K562 (cell line): ENCODE measurements around the gene C1orf174.

ENCODE experiments used
- CTCF ChIP-seq, 3 experiments: IDR thresholded peaks in 2 of 3; conservative IDR thresholded peaks in 1 of 3; 2 replicates each; pipeline ENCODE4 v1.5.1; 2011 to 2012; ENCODE audit warnings: low read length in 3 of 3, mild to moderate bottlenecking in 3 of 3, control low read depth in 2 of 3, improper control_type of control experiment in 1 of 3, inconsistent platforms in 1 of 3, low read depth in 1 of 3, mixed read lengths in 1 of 3, moderate library complexity in 1 of 3; ENCODE audit not compliant: insufficient read depth in 2 of 3
- RAD21 ChIP-seq, 2 experiments: fragments of 250-450 bp in 1 of 2; fragments of 450-650 bp in 1 of 2; sonication (Bioruptor Pico) in 1 of 2; formaldehyde crosslinking in 1 of 2; IDR thresholded peaks in 1 of 2; conservative IDR thresholded peaks in 1 of 2; 2 replicates each; pipeline versions ENCODE4 v1.4.0 to v1.8.0; 2020 to 2022; ENCODE audit warnings: mild to moderate bottlenecking in 2 of 2, moderate library complexity in 1 of 2
- RFX5 ChIP-seq: IDR thresholded peaks from 2 replicates; pipeline ENCODE4 v1.6.1; 2011; ENCODE audit warnings: low read depth, mild to moderate bottlenecking, improper control_type of control experiment, low read length
- SMAD1 ChIP-seq: fragments of 150-350 bp; IDR thresholded peaks from 2 replicates; pipeline ENCODE4 v1.6.1; 2014; ENCODE audit warnings: low read length, low read depth; ENCODE audit not compliant: partially characterized antibody
- ZNF696 ChIP-seq: fragments of 250-450 bp; sonication (Bioruptor Pico); conservative IDR thresholded peaks from 2 replicates; pipeline ENCODE4 v1.4.0; 2020; ENCODE audit warnings: mild to moderate bottlenecking, moderate library complexity

- no peak for TF ChIP-seq RFX5
- no peak for TF ChIP-seq RAD21 (CRISPR knock-in tag; conservative IDR thresholded peaks at IDR 0.05 in 1 of 2, IDR thresholded peaks at IDR 0.05 in 1 of 2)
- no peak for TF ChIP-seq CTCF (IDR thresholded peaks at IDR 0.05 in 2 of 3, conservative IDR thresholded peaks at IDR 0.05 in 1 of 3; ENCODE audit: insufficient read depth in 2 of 3, low read depth in 1 of 3, low read length in 3 of 3)
- no peak for TF ChIP-seq ZNF696 (CRISPR knock-in tag)
- TF ChIP-seq SMAD1, result no peak
Observed at GRCh38 chr1:3893190-3893589, 6.9 kb downstream of the C1orf174 start.
